22Rv1 (cell line): ENCODE data around the gene MSMO1.

Source experiments
- CTCF ChIP-seq: fragments of 450-650 bp; IDR thresholded peaks from 2 replicates; pipeline ENCODE4 v1.5.1; 2017; ENCODE audit warnings: mild to moderate bottlenecking
- ZFX ChIP-seq: fragments of 450-650 bp; IDR thresholded peaks from 2 replicates; pipeline ENCODE4 v1.6.1; 2017; ENCODE audit warnings: antibody characterized with exemption, borderline replicate concordance

DNA sequence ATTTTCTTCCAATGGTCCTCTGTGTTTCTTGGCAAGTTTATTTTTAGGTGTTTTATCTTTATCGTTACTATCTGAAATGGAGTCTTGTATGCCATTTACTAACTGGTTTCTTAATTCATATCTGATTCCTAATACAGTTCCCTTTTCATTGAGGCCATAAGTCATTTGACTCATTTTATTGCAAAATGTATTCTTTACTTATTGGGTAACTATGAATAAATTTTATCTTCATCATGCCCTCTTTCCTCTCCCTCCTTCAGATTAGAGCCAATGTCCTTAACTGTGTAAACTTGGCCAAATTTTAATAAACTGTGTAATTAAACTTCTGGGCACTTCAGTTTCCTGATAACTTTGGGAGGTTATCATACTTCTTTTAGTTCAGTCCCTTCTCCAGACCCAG lies 19.3 kb upstream of the MSMO1 start:
- TF ChIP-seq CTCF: no peak
- TF ChIP-seq ZFX: no peak
